Measurements from ENCODE around the gene CXCL10.

CXCL10 gene

DNA sequence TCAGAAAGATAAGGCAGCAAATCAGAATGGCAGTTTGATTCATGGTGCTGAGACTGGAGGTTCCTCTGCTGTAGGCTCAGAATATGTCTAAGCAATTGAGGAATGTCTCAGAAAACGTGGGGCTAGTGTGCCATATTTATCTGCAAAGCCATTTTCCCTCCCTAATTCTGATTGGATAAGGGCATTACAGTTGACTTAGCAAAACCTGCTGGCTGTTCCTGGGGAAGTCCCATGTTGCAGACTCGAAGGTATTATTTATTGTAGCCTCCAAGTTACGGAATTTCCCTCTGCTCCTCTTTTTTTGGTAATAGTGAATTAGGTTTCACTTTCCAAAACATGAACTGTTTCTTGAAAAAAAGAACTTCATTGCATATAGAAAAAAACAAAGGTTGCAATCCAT is at the start of gene CXCL10:
CXCL10 (minus strand) TSS at position 109 of the 400 bp plus-strand sequence; CDS start at position 43, 66 bp downstream.
- no peak for DNase-seq (ENCODE audit: low read depth, low spot score)
- TF ChIP-seq SUZ12 (IDR thresholded peaks at IDR 0.05; ENCODE audit: extremely low read depth, insufficient read depth, insufficient read length) (no peak), YY1 (IDR thresholded peaks at IDR 0.05; ENCODE audit: insufficient read depth, insufficient read length) (no peak), ZNF274 (IDR thresholded peaks at IDR 0.05; ENCODE audit: low read depth, low read length) (no peak)
- Histone ChIP-seq H3K27me3 (ENCODE audit: insufficient read depth, insufficient read length) (no peaks in the 10 kb centered on the region), H3K36me3 (ENCODE audit: insufficient read depth, insufficient read length, low read length) (no peaks in the 10 kb centered on the region), H3K9me3 (ENCODE audit: insufficient read depth, low read length) (no peaks in the 10 kb centered on the region), H3K9ac (ENCODE audit: insufficient read length, low read depth) (no peak within 1 kb of the TSS), H3K4me3 (ENCODE audit: insufficient read length, low read depth) (no peak within 1 kb of the TSS), H3K4me1 (ENCODE audit: insufficient read depth, insufficient read length) (no peaks in the 10 kb centered on the region)

DNA sequence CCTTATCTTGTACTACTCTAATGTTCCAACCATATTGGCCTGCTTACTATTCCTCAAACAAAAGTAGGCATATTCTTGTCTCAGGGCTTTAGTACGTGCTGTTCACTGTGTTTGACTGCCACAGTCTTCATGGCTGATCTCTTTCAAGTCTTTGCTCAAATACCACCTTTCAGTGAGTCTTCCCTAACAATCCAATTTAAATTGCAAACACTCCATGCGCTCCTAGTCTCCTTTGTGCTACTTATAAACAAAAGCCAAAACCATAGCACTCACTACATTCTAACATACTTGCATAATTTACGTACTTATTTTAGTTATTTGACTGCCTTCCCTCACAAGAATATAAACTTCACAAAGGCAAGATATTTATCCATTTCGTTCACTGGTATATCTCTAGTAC is 49.5 kb upstream of the CXCL10 start:
- TF ChIP-seq ZNF274 (IDR thresholded peaks at IDR 0.05; ENCODE audit: low read depth, low read length) = no peak
- TF ChIP-seq SUZ12 (IDR thresholded peaks at IDR 0.05; ENCODE audit: extremely low read depth, insufficient read depth, insufficient read length) = no peak
- no peak for TF ChIP-seq YY1 (IDR thresholded peaks at IDR 0.05; ENCODE audit: insufficient read depth, insufficient read length)
- peak; percentile 57 for DNase-seq (ENCODE audit: low read depth, low spot score)
- Histone ChIP-seq H3K27me3 (ENCODE audit: insufficient read depth, insufficient read length) (no peaks in the 10 kb centered on the region), H3K9me3 (ENCODE audit: insufficient read depth, low read length) (no peaks in the 10 kb centered on the region), H3K36me3 (ENCODE audit: insufficient read depth, insufficient read length, low read length) (no peaks in the 10 kb centered on the region), H3K4me3 (ENCODE audit: insufficient read length, low read depth) (no peak overlapping the region), H3K4me1 (ENCODE audit: insufficient read depth, insufficient read length) (no peaks in the 10 kb centered on the region), H3K9ac (ENCODE audit: insufficient read length, low read depth) (no peak overlapping the region)

DNA sequence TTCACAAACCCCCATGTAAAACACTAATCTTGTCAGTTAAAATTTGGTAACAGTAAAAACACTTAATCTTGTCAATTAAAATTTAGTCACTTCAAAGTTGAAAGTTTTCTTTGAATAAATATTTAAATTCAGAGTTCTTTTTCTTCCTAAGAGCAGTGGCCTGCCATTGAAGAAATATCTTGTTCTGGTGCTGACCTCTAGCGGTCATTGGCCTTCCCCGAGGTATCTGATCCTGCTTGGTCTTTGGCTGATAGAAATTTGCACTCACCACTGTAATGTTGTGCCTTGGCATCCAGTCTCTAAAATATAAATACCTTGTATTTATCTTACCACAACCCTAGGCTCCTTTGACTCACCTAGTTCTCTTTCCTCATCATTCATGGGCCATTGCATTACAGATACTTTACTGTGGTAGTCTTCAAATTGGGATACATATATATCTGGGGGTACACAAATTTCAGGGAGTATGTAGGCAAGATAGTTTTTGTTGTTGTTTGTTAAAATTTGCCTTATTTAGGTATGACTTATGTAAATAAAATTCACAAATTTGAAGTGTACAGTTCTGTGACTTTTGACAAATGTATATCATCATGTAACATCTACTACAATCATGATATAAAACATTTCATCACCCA is 44.5 kb upstream of the CXCL10 start:
- Histone ChIP-seq H3K27me3 (ENCODE audit: insufficient read depth, insufficient read length) (no peaks in the 10 kb centered on the region), H3K4me1 (ENCODE audit: insufficient read depth, insufficient read length) (no peaks in the 10 kb centered on the region), H3K4me3 (ENCODE audit: insufficient read length, low read depth) (no peak overlapping the region), H3K9me3 (ENCODE audit: insufficient read depth, low read length) (peaks cover 12% of the 10 kb centered on the region; the same call in 1 of the 2 replicates), H3K9ac (ENCODE audit: insufficient read length, low read depth) (no peak overlapping the region), H3K36me3 (ENCODE audit: insufficient read depth, insufficient read length, low read length) (no peaks in the 10 kb centered on the region)
- no peak for TF ChIP-seq SUZ12 (IDR thresholded peaks at IDR 0.05; ENCODE audit: extremely low read depth, insufficient read depth, insufficient read length)
- no peak for TF ChIP-seq YY1 (IDR thresholded peaks at IDR 0.05; ENCODE audit: insufficient read depth, insufficient read length)
- TF ChIP-seq ZNF274 (IDR thresholded peaks at IDR 0.05; ENCODE audit: low read depth, low read length) = no peak
- peak; percentile 52 for DNase-seq (ENCODE audit: low read depth, low spot score)

DNA sequence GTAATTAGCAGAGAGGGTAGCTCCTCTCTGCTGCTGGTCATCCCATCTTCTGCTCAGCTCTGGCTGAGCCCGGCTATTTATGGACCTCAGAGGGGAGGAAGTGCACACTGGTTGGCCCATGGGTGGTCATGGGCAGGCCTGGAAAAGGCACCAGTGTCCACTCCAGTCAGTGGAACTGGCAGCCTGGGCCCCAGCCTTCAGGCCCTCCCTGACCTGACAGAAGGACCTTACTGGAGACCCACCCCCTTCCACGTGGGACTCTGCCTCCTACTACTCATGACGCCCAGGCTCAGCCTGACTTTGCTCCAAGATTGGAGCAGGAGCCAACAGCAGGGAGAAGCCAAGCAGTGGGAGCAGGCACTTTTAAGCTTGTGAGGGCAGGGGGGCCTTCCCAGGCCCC is 43.2 kb upstream of the CXCL10 start:
- Histone ChIP-seq H3K9me3 (ENCODE audit: insufficient read depth, low read length) (peaks cover 12% of the 10 kb centered on the region; the same call in 1 of the 2 replicates), H3K36me3 (ENCODE audit: insufficient read depth, insufficient read length, low read length) (no peaks in the 10 kb centered on the region), H3K4me3 (ENCODE audit: insufficient read length, low read depth) (no peak overlapping the region), H3K4me1 (ENCODE audit: insufficient read depth, insufficient read length) (no peaks in the 10 kb centered on the region), H3K9ac (ENCODE audit: insufficient read length, low read depth) (no peak overlapping the region), H3K27me3 (ENCODE audit: insufficient read depth, insufficient read length) (no peaks in the 10 kb centered on the region)
- TF ChIP-seq ZNF274 (IDR thresholded peaks at IDR 0.05; ENCODE audit: low read depth, low read length) (no peak), SUZ12 (IDR thresholded peaks at IDR 0.05; ENCODE audit: extremely low read depth, insufficient read depth, insufficient read length) (no peak), YY1 (IDR thresholded peaks at IDR 0.05; ENCODE audit: insufficient read depth, insufficient read length) (no peak)
- no peak for DNase-seq (ENCODE audit: low read depth, low spot score)

DNA sequence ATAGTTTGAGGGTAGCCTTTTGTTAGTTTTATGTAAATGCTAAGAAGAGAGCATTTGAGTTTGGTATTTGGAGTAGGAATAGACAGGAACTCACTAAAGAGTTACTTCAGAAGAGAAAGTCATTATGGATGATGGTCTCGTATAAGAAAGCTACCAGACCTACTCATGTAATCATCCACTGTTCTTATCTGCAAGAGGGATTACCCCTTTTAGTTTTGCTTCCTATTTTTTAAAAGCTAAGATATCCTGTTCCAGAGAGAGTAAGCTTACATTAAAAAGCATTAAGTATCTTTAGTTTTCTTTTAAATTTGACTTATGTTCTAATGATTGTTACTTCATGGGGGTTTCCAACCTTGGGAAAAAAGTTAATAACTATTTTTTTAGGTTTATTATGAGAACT is 38.7 kb upstream of the CXCL10 start:
- H3K9ac ChIP-seq (ENCODE audit: insufficient read length, low read depth) = no peak overlapping the region
- no peak overlapping the region for H3K4me3 ChIP-seq (ENCODE audit: insufficient read length, low read depth)
- H3K36me3 ChIP-seq (ENCODE audit: insufficient read depth, insufficient read length, low read length) = no peaks in the 10 kb centered on the region
- H3K4me1 ChIP-seq (ENCODE audit: insufficient read depth, insufficient read length) = no peaks in the 10 kb centered on the region
- no peak for TF ChIP-seq ZNF274 (IDR thresholded peaks at IDR 0.05; ENCODE audit: low read depth, low read length)
- TF ChIP-seq YY1 (IDR thresholded peaks at IDR 0.05; ENCODE audit: insufficient read depth, insufficient read length) = no peak
- TF ChIP-seq SUZ12 (IDR thresholded peaks at IDR 0.05; ENCODE audit: extremely low read depth, insufficient read depth, insufficient read length) = no peak
- no peaks in the 10 kb centered on the region for H3K27me3 ChIP-seq (ENCODE audit: insufficient read depth, insufficient read length)
- peaks cover 12% of the 10 kb centered on the region; the same call in 1 of the 2 replicates for H3K9me3 ChIP-seq (ENCODE audit: insufficient read depth, low read length)
- no peak for DNase-seq (ENCODE audit: low read depth, low spot score)

DNA sequence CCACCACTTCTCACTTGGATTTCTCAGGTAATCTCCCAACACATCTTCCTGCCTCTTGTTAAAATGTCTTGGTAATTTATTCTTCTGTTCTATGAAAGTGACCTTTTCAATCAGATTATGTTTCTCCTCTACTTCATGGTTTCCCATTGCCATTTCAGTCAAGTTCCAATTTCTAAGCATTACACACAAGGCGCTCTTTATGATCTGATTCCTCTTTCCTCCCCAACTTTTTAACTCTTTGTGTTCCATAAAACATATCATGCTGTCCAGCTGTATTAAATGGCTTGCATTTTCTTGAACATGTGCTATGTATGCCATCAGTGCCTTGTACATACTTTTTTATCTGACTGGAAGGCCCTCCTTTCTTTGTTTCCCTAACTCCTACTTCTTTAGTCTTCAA is 38.1 kb upstream of the CXCL10 start:
- DNase-seq (ENCODE audit: low read depth, low spot score) = no peak
- Histone ChIP-seq H3K4me3 (ENCODE audit: insufficient read length, low read depth) (no peak overlapping the region), H3K36me3 (ENCODE audit: insufficient read depth, insufficient read length, low read length) (no peaks in the 10 kb centered on the region), H3K9ac (ENCODE audit: insufficient read length, low read depth) (no peak overlapping the region), H3K27me3 (ENCODE audit: insufficient read depth, insufficient read length) (no peaks in the 10 kb centered on the region), H3K4me1 (ENCODE audit: insufficient read depth, insufficient read length) (no peaks in the 10 kb centered on the region), H3K9me3 (ENCODE audit: insufficient read depth, low read length) (peaks cover 7% of the 10 kb centered on the region; the same call in 1 of the 2 replicates)
- TF ChIP-seq YY1 (IDR thresholded peaks at IDR 0.05; ENCODE audit: insufficient read depth, insufficient read length) = no peak
- TF ChIP-seq ZNF274 (IDR thresholded peaks at IDR 0.05; ENCODE audit: low read depth, low read length) = no peak
- TF ChIP-seq SUZ12 (IDR thresholded peaks at IDR 0.05; ENCODE audit: extremely low read depth, insufficient read depth, insufficient read length) = no peak

DNA sequence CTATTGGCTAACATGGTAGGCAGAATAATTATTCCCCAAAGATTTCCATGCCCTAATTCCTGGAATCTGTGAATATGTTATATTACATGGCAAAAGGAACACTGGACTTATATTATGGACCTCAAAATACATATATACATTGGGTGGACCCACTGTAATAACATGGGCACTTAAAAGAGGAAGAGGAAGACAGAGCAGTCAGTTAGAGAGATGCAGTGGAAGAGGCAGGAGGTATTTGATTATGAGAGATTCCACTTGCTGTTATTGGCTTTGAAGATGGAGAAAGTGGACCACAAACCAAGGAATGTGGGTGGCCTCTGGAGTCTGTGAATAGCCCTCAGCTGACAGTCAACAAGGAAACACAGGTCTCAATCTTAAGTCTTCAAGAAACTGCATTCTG is 37.2 kb upstream of the CXCL10 start:
- Histone ChIP-seq H3K9me3 (ENCODE audit: insufficient read depth, low read length) (no peaks in the 10 kb centered on the region), H3K4me1 (ENCODE audit: insufficient read depth, insufficient read length) (no peaks in the 10 kb centered on the region), H3K9ac (ENCODE audit: insufficient read length, low read depth) (no peak overlapping the region), H3K27me3 (ENCODE audit: insufficient read depth, insufficient read length) (no peaks in the 10 kb centered on the region), H3K36me3 (ENCODE audit: insufficient read depth, insufficient read length, low read length) (no peaks in the 10 kb centered on the region), H3K4me3 (ENCODE audit: insufficient read length, low read depth) (no peak overlapping the region)
- TF ChIP-seq SUZ12 (IDR thresholded peaks at IDR 0.05; ENCODE audit: extremely low read depth, insufficient read depth, insufficient read length) (no peak), ZNF274 (IDR thresholded peaks at IDR 0.05; ENCODE audit: low read depth, low read length) (no peak), YY1 (IDR thresholded peaks at IDR 0.05; ENCODE audit: insufficient read depth, insufficient read length) (no peak)
- DNase-seq (ENCODE audit: low read depth, low spot score) = no peak

Measured in NT2/D1 (cell line).